ENCODE data around the gene HLA-DOB. TPM values are rescaled to one million over a fixed set of nuclear protein-coding genes. Genes with fewer than 3 reads are reported as not detected.
A peak's percentile ranks its signal among the peaks of the same experiment; 100 is the strongest.

HLA-DOB gene
- total RNA-seq, 3 donors from 2014 or later (not counting 1 experiment from before 2014, with no cell fraction given), result 4.2 to 13.7 (median 10.4) TPM

DNA sequence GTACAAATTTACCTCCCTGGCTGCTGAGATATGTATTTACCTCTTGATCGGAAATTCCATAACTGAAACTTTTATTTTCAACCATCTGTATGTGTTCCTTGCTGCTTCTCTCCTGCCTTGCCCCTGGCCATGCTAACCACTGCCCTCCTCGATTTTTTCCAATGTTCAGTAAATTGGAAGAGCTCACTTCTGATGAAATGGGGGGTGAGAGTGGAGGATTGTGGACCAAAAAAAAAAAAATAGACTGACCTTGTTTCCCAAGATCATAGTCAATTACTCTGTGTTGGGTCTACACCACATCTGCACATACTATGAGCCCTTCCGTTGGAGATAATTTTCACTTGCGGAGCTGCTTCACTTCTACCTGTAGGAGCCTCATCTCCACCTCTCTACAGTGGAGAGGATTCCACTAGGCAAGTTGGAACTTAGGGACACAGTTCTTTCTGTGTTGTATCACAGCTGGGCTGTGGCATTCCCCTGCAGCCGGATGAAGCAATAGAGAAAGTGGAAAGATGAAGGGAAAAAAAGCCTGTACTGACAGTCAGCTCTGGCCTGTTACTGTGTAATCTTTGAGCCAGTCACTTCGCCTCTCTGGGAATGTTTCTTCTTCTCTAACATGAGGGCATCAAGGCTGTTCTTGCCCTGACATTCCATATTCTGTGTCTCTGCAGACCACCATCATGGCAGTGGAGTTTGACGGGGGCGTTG, 38.8 kb upstream of the HLA-DOB start:
- Mint-ChIP-seq H3K27me3 (ENCODE audit: low read depth in 2 of 2) (no peaks in the 10 kb centered on the region), H3K36me3 (peaks cover 20% of the 10 kb centered on the region), H3K4me1 (peaks cover 60 to 68% of the 10 kb centered on the region in 2 donors), H3K27ac (peak overlapping the region; percentile 100), H3K4me3 (peak overlapping the region; percentile 99), H3K9me3 (no peaks in the 10 kb centered on the region)
- H3K27ac ChIP-seq (ENCODE audit: low read length), result peak overlapping the region; percentile 99
- peaks cover 62% of the 10 kb centered on the region for H3K36me3 ChIP-seq (ENCODE audit: control insufficient read depth, insufficient read depth, low read length)
- peak in 1 of 2 donors; percentile 32 for DNase-seq
- WGBS (ENCODE audit: insufficient coverage), result 69% methylated on average over 7 of the region's 8 CpGs
- ATAC-seq, result no peak
- H3K4me3 ChIP-seq (ENCODE audit: low read length), result no peak overlapping the region
- intact Hi-C loops (cut with micrococcal nuclease), result no loop called here
- peaks cover 49% of the 10 kb centered on the region for H3K4me1 ChIP-seq (ENCODE audit: control insufficient read depth, insufficient read depth, low read length)
- TF ChIP-seq, protein P1, sequence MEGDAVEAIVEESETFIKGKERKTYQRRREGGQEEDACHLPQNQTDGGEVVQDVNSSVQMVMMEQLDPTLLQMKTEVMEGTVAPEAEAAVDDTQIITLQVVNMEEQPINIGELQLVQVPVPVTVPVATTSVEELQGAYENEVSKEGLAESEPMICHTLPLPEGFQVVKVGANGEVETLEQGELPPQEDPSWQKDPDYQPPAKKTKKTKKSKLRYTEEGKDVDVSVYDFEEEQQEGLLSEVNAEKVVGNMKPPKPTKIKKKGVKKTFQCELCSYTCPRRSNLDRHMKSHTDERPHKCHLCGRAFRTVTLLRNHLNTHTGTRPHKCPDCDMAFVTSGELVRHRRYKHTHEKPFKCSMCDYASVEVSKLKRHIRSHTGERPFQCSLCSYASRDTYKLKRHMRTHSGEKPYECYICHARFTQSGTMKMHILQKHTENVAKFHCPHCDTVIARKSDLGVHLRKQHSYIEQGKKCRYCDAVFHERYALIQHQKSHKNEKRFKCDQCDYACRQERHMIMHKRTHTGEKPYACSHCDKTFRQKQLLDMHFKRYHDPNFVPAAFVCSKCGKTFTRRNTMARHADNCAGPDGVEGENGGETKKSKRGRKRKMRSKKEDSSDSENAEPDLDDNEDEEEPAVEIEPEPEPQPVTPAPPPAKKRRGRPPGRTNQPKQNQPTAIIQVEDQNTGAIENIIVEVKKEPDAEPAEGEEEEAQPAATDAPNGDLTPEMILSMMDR (IDR thresholded peaks at IDR 0.05), result no peak
- no peaks in the 10 kb centered on the region for H3K9me3 ChIP-seq (ENCODE audit: control insufficient read depth, insufficient read depth, low read length)
- no peaks in the 10 kb centered on the region for H3K27me3 ChIP-seq (ENCODE audit: control insufficient read depth, insufficient read depth, low read length)

DNA sequence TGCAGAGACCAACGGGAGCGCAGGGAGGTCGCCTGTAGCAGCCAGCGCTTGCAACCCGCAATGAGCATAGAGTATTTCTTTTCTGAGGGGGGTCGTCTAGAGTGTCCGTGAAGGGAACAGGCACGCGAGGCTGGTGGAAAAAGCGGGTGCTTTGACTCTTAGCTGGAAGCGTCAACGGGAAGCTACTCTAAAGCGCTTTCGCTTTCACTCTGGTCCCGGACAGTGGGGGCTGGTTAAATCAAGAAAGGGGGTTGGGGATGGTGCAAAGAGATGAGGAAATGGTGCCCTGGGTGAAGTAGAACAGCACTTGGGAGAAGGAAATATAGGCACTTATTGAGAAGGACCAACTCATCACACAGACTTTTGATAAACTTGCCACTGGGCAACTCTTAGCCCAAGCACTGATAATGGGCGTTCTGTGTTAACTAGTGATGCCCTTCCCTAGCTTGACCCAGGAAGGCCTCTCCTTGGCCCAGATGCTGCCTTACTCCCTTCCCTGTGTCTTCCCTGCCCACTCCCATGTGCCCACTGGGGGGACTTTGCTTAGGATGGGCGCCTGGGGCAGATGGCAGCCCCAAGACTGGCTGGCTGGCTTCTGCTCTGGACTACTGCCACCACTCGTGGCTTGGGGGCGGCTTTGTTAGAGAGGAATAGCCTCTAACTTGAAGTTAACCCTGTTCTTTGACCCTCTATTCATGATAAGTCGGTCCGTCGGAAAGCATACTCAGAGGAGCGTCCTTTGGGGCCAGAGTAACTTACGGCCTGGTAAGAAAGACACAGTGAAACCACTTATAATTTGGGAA, 37.8 kb upstream of the HLA-DOB start:
- Histone ChIP-seq H3K27me3 (ENCODE audit: control insufficient read depth, insufficient read depth, low read length) (no peaks in the 10 kb centered on the region), H3K4me1 (ENCODE audit: control insufficient read depth, insufficient read depth, low read length) (peaks cover 60% of the 10 kb centered on the region), H3K27ac (ENCODE audit: low read length) (peak overlapping the region; percentile 99), H3K9me3 (ENCODE audit: control insufficient read depth, insufficient read depth, low read length) (no peaks in the 10 kb centered on the region), H3K4me3 (ENCODE audit: low read length) (peak overlapping the region; percentile 95), H3K36me3 (ENCODE audit: control insufficient read depth, insufficient read depth, low read length) (peaks cover 62% of the 10 kb centered on the region)
- Mint-ChIP-seq H3K27me3 (ENCODE audit: low read depth in 2 of 2) (no peaks in the 10 kb centered on the region), H3K27ac (peak overlapping the region; percentile 100), H3K36me3 (peaks cover 29% of the 10 kb centered on the region), H3K9me3 (no peaks in the 10 kb centered on the region), H3K4me3 (peak overlapping the region; percentile 99), H3K4me1 (peaks cover 67 to 78% of the 10 kb centered on the region in 2 donors)
- DNase-seq, result peak; percentile 59 to 83
- ATAC-seq, result peak; percentile 37 to 58 (median 39)
- WGBS (ENCODE audit: insufficient coverage), result 2% methylated on average over 22 of the region's 24 CpGs
- intact Hi-C loops (cut with micrococcal nuclease), result loop anchor here (1.0 to 5.0 kb wide), 3 partner anchors 10 to 348 kb away; partner anchors contain the start of genes HSD17B8, PSMB8, RXRB and SLC39A7
- TF ChIP-seq, protein P1 (IDR thresholded peaks at IDR 0.05), result no peak

DNA sequence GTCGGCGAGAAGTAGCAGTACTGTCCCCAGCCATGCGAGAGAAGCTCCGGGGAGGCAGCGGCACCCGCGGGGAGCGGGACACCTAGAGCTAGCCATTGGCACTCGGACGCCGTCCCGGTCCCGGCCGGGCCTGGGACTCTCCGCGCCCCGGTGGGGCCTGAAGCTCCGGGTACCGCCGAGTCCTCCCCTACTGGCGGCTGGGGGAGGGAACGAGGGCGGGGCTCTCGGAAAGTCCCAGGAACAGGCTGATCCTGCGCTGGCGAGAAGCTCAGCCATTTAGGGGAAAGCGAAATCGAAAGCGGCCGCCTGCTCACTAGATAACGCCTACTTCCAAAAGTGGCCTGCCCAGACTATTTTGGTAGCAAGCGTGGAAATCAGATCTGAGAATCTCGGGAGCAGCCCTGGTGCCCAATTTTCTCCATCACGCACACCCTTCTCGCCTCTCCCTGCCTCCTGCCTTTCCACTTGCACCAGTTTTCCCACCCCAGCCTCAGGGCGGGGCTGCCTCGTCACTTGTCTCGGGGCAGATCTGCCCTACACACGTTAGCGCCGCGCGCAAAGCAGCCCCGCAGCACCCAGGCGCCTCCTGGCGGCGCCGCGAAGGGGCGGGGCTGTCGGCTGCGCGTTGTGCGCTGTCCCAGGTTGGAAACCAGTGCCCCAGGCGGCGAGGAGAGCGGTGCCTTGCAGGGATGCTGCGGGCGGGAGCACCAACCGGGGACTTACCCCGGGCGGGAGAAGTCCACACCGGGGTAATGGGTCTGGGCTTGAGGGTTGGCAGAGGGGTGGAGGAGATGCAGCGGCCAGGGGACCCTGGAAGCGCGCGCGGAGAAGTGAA, 37.0 kb upstream of the HLA-DOB start, which contains the start of the genes PSMB9 and TAP1:
TSS of gene PSMB9 (plus strand) at position 652 of the 835 bp plus-strand sequence. CDS start at position 690, 38 bp downstream.
TSS of gene TAP1 (minus strand) at position 164 of the 835 bp plus-strand sequence. CDS start at position 96, 68 bp downstream.
- Mint-ChIP-seq H3K27ac (peak within 1 kb of the TSS; percentile 100), H3K4me1 (peaks cover 73 to 84% of the 10 kb centered on the region in 2 donors), H3K9me3 (no peaks in the 10 kb centered on the region), H3K36me3 (peaks cover 32% of the 10 kb centered on the region), H3K4me3 (peak within 1 kb of the TSS; percentile 99), H3K27me3 (ENCODE audit: low read depth in 2 of 2) (no peaks in the 10 kb centered on the region)
- ATAC-seq (peak; percentile 76 to 92 (median 80)), DNase-seq (peak; percentile 90 to 98)
- intact Hi-C loops (cut with micrococcal nuclease), result loop anchor here (1.0 to 5.0 kb wide), 4 partner anchors 9 to 349 kb away; partner anchors contain the start of genes HSD17B8, PSMB8, RXRB and SLC39A7
- H3K36me3 ChIP-seq (ENCODE audit: control insufficient read depth, insufficient read depth, low read length), result peaks cover 60% of the 10 kb centered on the region
- H3K27me3 ChIP-seq (ENCODE audit: control insufficient read depth, insufficient read depth, low read length), result no peaks in the 10 kb centered on the region
- under 1% methylated on average over 68 of the region's 68 CpGs for WGBS (ENCODE audit: insufficient coverage)
- H3K9me3 ChIP-seq (ENCODE audit: control insufficient read depth, insufficient read depth, low read length), result no peaks in the 10 kb centered on the region
- H3K27ac ChIP-seq (ENCODE audit: low read length), result peak within 1 kb of the TSS; percentile 99
- H3K4me3 ChIP-seq (ENCODE audit: low read length), result peak within 1 kb of the TSS; percentile 95
- TF ChIP-seq, protein P1 (IDR thresholded peaks at IDR 0.05), result peak; percentile 78
- peaks cover 65% of the 10 kb centered on the region for H3K4me1 ChIP-seq (ENCODE audit: control insufficient read depth, insufficient read depth, low read length)
